Activated CD4-positive, alpha-beta T cell treated with anti-CD3 and anti-CD28 coated beads, Interleukin-2, Interleukin-4, amounts not matched to agents 100 ng/mL and 50 ng/mL, durations not matched to agents 16 hours and 8 hours (primary cell): ENCODE results near the gene QRFPR.
"Not testable (repeated sequence)": the region's sequence is repeated elsewhere in the genome, so short reads cannot be mapped to it uniquely, and the experiment has no call there.

Source experiments
- DNase-seq: peaks from one replicate; pipeline ENCODE4 v3.0.0-alpha.2; 2020; ENCODE audit warnings: low spot score

The QRFPR gene

GRCh38 chr4:121380776-121381462 is at the start of gene QRFPR:
QRFPR (minus strand) TSS chr4:121381018; CDS start chr4:121380647, 371 bp downstream.
- DNase-seq: no peak

DNA sequence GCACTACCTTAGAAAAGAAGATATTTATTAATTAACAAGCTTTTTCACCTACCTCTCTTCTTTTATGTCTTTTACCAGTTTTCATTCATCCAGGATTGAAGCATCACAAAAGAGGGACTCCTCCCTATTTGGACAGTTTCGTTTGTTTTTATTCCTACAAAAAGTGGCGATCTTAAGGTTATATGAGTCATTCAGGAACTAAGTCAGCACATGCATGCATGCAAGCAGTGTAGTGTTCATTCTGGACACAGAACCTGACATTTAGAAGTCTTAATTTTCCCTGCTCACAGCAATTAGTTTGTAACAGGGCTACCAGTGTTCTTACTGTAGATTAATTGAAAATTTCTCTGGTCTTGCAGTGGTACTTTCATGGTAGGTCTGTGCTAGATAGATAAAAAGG is 47.9 kb upstream of the QRFPR start:
- no peak for DNase-seq

DNA sequence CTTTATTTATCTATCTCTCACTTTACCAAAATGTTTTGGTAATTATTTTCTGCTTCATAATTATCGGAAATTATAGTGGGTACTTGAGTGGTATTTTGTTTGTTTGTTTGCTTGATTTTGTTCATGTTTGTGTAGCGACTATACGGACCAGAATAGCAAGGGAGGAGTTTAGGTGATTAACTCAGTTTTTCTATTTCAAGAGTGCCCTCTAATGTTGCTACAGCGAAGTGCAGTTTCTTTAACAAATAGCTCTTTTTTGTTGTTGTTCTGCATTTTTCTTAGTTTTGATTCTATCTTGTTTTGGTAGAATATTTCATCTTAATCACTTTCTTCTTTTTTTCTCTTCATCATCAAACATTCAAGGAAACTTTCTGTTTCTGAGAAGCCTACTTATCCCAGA is 40.8 kb upstream of the QRFPR start:
- no peak for DNase-seq

- DNase-seq: no peak
Measured at GRCh38 chr4:121411151-121411744, 30.4 kb upstream of the QRFPR start.

DNA sequence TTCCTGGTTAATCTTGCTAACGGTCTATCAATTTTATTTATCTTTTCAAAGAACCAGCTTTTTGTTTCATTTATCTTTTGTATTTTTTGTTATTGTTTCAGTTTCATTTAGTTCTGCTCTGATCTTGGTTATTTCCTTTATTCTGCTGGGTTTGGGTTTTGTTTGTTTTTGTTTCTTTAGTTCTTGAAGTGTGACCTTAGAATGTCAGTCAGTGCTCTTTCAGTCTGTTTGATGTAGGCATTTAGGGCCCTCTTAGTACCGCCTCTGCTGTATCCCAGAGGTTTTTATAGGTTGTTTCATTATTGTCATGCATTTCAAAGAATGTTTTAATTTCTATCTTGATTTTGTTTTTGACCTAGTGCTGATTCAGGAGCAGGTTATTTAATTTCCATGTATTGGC is 27.7 kb upstream of the QRFPR start:
- not testable (repeated sequence) for DNase-seq

DNA sequence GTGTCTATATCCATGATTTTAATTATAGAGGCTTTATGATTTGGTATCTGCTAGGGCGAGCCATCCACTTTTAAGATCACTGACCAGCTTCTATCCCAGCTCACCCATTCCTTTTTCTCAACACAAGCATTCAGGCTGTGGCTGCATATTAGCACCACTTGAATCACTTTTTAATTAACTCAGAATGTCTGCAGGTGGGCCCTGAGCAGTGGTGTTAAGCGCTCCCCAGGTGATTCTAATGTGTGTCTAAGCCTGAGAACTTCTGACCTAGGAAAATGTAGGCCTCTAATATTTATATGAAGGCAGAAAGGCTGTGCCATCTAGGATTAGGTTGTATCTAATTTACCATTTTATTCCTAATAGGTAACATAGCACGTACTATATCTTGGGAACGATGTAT is 19.8 kb upstream of the QRFPR start:
- no peak for DNase-seq

- no peak for DNase-seq
Measured at GRCh38 chr4:121397941-121398601, 17.3 kb upstream of the QRFPR start.

GRCh38 chr4:121397434-121397833 is 16.6 kb upstream of the QRFPR start:
- DNase-seq: no peak

GRCh38 chr4:121392426-121393086 is 11.7 kb upstream of the QRFPR start:
- DNase-seq: no peak

- no peak for DNase-seq
Measured at GRCh38 chr4:121390335-121390734, 9.5 kb upstream of the QRFPR start.

GRCh38 chr4:121379276-121379675 is 1.5 kb downstream of the QRFPR start:
- no peak for DNase-seq

GRCh38 chr4:121377076-121377475 is 3.7 kb downstream of the QRFPR start:
- DNase-seq: no peak

DNA sequence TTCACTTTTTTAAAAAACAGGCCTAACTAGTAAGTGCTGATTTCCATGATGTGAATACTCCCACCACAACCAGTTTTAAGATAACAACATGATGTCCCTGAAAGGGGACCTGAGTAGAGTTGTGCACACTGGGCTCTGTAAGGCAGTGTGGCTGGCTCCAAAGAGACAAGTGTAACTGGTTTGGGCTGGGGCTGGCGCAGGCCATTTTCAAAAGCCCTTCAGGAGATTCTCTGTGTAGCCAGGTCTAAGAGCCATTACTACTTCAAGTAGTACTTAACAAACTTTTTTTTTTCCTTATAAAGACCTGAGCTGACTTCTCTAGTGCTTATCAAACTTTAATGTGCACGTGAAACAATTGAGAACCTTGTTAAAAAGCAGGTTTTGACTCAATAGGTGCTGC is 4.3 kb downstream of the QRFPR start:
- no peak for DNase-seq

DNA sequence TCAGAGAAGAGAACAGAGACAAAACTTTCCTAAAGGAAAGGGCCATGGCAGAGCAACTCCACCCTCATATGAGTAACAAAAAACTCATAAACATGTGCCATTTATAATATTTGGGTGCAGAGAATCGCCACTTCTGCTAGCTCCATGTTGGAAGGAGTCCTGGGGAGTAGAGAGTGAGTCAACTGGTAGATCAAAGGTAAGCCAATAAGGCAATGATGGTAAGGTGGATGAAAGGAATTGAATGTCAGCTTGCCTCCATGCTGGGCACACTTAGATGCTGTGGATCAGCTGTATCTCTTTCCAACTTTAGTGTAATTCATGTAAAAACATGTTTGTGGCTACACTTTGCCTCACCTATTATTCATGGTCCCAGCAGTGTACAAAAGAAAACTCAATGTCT is 4.7 kb downstream of the QRFPR start:
- no peak for DNase-seq

DNA sequence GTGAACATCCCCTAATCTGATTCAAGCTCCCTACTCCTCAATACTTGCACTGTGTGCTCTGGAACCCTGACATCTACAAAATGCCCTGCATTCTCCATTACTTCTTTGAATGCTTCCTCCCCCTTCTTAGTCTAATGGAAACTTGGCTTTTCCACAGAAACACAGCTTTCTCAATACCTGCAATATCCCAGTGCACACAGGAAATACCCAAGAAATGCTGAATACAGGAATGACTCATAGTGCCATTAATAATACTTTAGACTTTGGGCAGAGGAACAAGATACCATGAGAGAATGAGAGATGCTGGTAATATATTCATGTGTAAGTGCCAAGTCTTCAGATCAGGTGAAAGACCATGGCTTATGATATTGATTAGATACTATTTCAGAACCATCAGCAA is 5.6 kb downstream of the QRFPR start:
- no peak for DNase-seq

GRCh38 chr4:121373841-121374240 is 7.0 kb downstream of the QRFPR start:
- no peak for DNase-seq

- DNase-seq: peak; percentile 31
Measured at GRCh38 chr4:121370729-121371325, 10.0 kb downstream of the QRFPR start.

- DNase-seq: no peak
Measured at GRCh38 chr4:121360495-121360894, 20.3 kb downstream of the QRFPR start.

GRCh38 chr4:121358473-121358872 is 22.3 kb downstream of the QRFPR start:
- DNase-seq: no peak

DNA sequence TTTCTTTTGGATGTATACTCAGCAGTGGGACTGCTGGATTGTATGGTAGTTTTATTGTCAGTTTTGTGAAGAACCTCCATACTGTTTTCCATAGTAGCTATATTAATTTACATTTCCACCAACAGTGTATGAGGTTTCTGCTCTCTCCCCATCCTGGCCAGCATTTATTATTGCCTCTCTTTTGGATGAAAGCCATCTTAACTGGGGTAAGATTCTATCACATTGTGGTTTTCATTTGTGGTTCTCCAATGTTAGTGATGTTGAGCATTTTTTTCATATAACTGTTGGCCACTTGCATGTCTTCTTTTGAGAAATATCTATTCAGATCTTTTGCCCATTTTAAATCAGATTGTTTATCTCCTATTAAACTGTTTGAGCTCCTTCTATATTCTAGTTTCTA is 27.6 kb downstream of the QRFPR start:
- no peak for DNase-seq

GRCh38 chr4:121344098-121344497 is 36.7 kb downstream of the QRFPR start:
- no peak for DNase-seq

DNA sequence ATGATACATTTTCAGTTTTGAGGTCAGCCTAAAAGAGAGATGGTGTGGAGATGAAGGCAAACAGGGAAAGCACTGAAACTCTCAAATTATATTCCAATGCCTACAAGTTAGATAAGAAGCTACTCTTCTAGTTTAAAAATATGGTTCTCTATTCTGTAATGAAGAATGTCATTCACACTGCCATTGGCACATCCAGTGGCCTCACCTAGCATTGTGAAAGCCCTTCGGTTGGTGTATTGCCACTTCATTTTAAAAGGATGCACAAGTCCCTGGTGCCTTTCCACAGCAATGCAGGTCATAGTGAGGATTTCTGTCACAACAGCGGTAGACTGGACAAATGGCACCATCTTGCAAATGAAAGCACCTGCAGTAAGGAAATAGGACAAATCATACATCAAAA is 40.6 kb downstream of the QRFPR start:
- no peak for DNase-seq

DNA sequence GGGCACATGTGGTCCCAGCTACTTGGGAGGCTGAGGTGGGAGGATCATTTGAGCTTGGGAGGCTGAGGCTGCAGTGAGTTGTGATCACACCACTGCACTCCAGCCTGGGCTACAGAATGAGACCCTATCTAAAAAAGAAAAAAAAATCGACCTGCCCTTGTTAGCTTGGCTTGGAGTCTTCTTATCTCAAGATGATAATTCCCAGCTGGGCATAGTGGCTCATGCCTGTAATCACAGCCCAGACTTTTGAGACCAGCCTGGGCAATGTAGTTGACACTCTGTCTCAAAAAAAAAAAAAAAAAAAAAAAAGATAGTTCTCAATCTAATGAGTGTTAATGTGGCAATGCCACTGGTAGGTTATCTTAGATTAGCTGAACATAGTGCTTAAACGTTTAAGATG is 41.0 kb downstream of the QRFPR start:
- DNase-seq: no peak
